CD4-positive, alpha-beta T cell treated with Interleukin-15 for 1 hour (primary cell): ENCODE measurements around the gene CACNA1C.
"Not testable (repeated sequence)": the region's sequence is repeated elsewhere in the genome, so short reads cannot be mapped to it uniquely, and the experiment has no call there.

Experiments used
- DNase-seq: peaks from one replicate; pipeline ENCODE4 v3.0.0-alpha.2; 2020

The CACNA1C gene

GRCh38 chr12:2685620-2686279 lies 633.0 kb downstream of the CACNA1C start:
- not testable (repeated sequence) for DNase-seq

DNA sequence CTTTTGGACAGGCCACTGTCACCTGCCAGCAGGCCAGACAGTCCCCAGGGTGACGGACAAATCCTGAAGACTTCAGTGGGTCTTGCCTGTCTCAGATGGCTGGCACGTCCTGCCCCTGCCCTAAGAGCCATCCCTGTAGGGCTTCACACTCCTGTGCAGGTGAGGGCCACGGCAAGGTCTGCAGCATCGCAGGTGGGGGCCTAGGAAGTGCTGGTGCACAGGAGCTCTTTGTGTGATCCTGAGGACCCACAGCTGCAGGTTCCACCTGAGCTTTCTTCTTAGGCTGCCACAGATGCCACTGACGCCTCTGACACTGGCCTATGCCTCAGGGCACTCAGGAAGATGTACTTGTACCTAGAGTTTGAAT lies 633.5 kb downstream of the CACNA1C start:
- no peak for DNase-seq

- no peak for DNase-seq
These were observed 634.3 kb downstream of the CACNA1C start for GRCh38 chr12:2687058-2687457.

- no peak for DNase-seq
These were observed 634.9 kb downstream of the CACNA1C start for GRCh38 chr12:2687726-2688125.

GRCh38 chr12:2688381-2688931 lies 635.7 kb downstream of the CACNA1C start:
- DNase-seq = no peak

GRCh38 chr12:2689393-2689792 lies 636.6 kb downstream of the CACNA1C start:
- no peak for DNase-seq

DNA sequence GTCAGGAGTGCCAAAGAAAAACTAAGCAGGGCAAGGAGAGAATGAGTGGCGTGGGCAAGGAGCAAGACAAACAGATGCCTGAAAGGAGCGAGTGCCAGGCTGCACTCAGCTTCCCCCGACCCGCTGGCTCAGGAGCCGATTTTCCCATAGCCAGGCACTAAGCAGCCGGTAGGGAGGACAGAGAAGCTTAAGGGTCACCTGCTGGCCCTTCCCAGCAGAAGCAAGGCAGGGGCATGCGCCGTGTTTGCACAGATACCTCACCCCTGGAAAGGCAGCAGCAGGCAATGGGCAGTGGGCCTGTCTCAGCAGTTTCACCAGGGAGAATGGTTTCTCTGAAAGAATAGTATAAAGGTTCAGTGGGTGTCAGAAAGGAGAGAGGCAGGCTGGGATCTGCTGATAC lies 637.1 kb downstream of the CACNA1C start:
- DNase-seq = no peak

- DNase-seq = no peak
These were observed 637.7 kb downstream of the CACNA1C start for GRCh38 chr12:2690348-2691005.

GRCh38 chr12:2691006-2691344 lies 638.2 kb downstream of the CACNA1C start:
- peak; percentile 64 for DNase-seq

DNA sequence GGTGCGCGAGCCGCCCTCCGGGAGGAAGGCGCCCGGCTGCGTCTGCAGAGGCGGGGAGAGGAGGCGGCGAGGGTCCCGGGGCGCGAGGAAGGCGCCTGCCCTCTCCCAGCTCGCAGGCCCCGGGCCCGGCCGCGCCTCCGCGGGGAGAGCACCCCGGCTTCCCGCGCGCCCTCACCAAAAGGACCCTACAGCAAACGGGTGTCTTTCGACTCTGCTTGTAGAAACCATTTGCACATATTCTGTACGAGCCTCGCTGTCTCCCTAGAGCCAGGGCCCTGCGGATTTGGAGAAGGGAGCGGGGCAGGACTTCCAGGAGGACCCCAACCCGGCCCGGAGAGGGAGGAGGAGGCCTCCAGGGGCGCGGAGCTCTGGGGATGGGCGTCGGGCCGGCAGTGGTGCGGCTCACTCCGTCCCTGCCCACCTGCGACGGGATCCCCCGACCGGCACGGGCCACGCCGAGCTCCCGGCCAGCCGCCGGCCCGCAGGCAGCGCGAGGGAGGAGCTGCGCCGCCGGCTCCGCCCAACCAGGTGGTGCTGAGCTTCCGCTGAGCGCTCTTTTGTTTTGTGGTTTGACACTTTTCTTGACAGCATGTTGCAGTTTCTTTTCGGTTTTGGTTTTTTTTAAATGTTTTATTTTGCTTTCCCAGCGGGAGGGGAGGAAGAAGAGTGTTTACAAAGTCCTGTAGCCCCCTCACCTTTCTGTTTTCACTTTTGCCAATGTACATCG lies 638.7 kb downstream of the CACNA1C start:
- no peak for DNase-seq

- no peak for DNase-seq
These were observed 639.3 kb downstream of the CACNA1C start for GRCh38 chr12:2692080-2692479.

- no peak for DNase-seq
These were observed 640.6 kb downstream of the CACNA1C start for GRCh38 chr12:2693244-2693860.

GRCh38 chr12:2693980-2694610 lies 641.3 kb downstream of the CACNA1C start:
- no peak for DNase-seq

DNA sequence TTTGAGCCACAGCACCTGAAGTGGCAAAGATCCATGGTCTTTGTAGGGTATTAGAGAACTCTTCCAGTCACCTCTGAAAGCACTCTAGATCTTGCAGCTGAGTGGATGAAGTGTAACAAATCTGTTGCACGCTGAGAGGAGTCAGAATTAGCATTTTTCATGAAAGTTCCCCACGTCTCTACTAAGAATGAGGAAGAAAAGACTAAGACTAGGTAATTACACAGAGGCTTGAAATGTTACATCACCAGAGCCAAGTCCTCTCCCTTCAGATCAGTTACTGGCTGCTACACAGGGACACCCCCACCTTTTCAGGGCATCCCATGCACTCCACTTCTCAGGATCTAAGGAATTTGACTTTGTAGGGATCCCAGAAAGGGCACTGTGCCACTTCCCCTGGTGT lies 643.3 kb downstream of the CACNA1C start:
- DNase-seq = no peak

DNA sequence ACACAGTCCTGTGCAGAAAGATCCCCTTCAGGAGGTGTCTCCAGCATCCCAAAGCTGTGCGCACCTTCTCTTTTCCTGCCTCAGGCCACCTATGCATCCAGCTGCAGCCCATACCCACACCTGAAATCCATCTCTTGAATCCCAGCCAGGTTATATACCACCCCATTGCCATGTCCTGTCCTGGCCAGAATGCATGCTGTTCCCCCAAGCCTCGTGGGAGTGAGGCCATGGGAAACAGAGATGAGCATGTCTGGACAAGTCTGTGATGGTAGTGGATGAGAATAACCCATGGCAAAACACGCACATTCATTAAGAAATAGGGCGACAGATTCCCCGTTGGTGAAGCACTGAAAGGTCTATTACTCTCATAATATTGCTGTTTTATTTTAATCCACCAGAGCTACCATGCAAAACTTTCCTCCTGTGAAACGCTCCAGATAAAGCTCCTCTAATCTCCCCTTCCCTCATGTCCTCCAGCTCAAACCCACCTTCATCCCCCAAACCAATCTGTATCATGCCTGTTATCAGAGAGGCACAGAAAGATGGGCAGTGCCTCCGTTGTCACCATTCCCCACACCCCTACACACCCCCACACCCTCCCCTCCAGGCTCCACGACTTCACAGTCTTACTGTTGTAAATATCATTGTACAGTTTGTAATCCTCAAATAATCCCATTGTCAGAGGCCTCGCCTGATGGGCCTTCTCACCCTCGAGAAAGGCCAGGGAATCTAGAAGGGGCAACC lies 644.4 kb downstream of the CACNA1C start:
- no peak for DNase-seq

GRCh38 chr12:2698566-2698965 lies 645.8 kb downstream of the CACNA1C start:
- no peak for DNase-seq

GRCh38 chr12:2710701-2711100 lies 657.9 kb downstream of the CACNA1C start:
- DNase-seq = no peak

DNA sequence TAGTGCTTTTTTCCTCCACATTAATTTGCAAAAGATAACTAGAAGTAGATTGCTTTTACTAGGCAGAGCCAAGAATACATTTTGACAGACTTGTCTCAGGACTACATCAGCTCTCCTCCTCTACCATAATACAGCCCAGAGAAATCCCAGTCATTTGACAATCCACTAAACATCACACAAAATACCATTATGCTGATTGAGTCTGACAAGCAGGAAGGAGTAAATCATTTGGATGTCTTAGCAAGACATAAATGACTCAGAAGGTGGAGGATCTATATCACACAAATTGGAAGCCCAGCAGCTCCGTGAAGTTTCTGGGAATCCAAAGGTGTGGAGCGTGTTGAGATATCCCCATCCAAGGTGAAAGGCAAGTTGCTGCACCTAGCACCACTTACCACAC lies 666.6 kb downstream of the CACNA1C start:
- no peak for DNase-seq

GRCh38 chr12:2722806-2723205 lies 670.0 kb downstream of the CACNA1C start:
- no peak for DNase-seq

DNA sequence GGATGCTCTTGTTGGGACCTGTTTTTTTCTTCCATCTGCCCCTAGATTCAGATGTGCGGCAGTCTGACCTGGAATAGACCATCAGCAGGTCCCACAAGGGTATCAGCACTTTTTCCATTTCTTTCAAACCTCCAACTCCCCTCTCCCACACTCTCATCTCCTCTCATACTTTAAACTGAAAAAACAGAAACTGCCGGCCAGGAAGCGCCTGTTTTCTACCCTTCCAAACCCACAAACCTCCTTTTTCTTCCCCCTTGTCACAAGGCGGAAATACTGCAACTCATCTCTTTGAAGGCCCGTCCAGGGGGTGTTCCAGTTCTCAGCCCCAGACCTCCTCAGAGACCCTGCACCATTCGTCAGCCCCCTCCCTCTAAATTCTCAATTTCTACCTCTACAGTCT lies 679.5 kb downstream of the CACNA1C start:
- no peak for DNase-seq

GRCh38 chr12:2733493-2734355 lies 680.9 kb downstream of the CACNA1C start:
- DNase-seq = no peak
